Kidney epithelial cell (primary cell): Measurements from ENCODE around the gene DDI1. TPM values are rescaled to one million over a fixed set of nuclear protein-coding genes. Genes with fewer than 3 reads are reported as not detected.

Experiments used
- DNase-seq: peaks from one replicate; pipeline ENCODE4 v3.0.0-alpha.2; 2010; ENCODE audit warnings: low read depth
- H3K27me3 ChIP-seq: 2 replicates; pipeline ENCODE4 v1.6.0; 2011; ENCODE audit warnings: low read length; ENCODE audit not compliant: control insufficient read depth, insufficient read depth
- H3K36me3 ChIP-seq: 2 replicates; pipeline ENCODE4 v1.5.1; 2011; ENCODE audit warnings: low read length; ENCODE audit not compliant: control insufficient read depth, insufficient read depth
- H3K4me3 ChIP-seq: 2 replicates; pipeline ENCODE4 v1.5.1; 2011; ENCODE audit warnings: low read depth, mild to moderate bottlenecking, control low read depth, low read length
- total RNA-seq: library from RNA; depleted of rRNA; stranded (reverse); fragments of >200 nt; gene quantifications from 2 replicates; pipeline ENCODE4 v1.2.3, GENCODE V29; 2015
- TF ChIP-seq, protein P1 (sequence below): IDR thresholded peaks from 2 replicates; pipeline ENCODE4 v1.5.1; 2011; ENCODE audit warnings: mild to moderate bottlenecking, moderate library complexity, low read length, control low read depth, inconsistent platforms; ENCODE audit not compliant: insufficient read depth, poor library complexity, severe bottlenecking

DDI1 gene
- total RNA-seq, 1 donor from 2014 or later, result not detected

- TF ChIP-seq, protein P1, sequence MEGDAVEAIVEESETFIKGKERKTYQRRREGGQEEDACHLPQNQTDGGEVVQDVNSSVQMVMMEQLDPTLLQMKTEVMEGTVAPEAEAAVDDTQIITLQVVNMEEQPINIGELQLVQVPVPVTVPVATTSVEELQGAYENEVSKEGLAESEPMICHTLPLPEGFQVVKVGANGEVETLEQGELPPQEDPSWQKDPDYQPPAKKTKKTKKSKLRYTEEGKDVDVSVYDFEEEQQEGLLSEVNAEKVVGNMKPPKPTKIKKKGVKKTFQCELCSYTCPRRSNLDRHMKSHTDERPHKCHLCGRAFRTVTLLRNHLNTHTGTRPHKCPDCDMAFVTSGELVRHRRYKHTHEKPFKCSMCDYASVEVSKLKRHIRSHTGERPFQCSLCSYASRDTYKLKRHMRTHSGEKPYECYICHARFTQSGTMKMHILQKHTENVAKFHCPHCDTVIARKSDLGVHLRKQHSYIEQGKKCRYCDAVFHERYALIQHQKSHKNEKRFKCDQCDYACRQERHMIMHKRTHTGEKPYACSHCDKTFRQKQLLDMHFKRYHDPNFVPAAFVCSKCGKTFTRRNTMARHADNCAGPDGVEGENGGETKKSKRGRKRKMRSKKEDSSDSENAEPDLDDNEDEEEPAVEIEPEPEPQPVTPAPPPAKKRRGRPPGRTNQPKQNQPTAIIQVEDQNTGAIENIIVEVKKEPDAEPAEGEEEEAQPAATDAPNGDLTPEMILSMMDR, result no peak
- Histone ChIP-seq H3K4me3 (no peak overlapping the region), H3K36me3 (no peaks in the 10 kb centered on the region), H3K27me3 (no peaks in the 10 kb centered on the region)
- no peak for DNase-seq
These were observed 17.5 kb downstream of the DDI1 start for GRCh38 chr11:104053743-104054478.

GRCh38 chr11:104054911-104055529, 18.6 kb downstream of the DDI1 start:
- no peaks in the 10 kb centered on the region for H3K27me3 ChIP-seq
- no peak for DNase-seq
- H3K4me3 ChIP-seq, result no peak overlapping the region
- TF ChIP-seq, protein P1, result no peak
- no peaks in the 10 kb centered on the region for H3K36me3 ChIP-seq

GRCh38 chr11:104055596-104055995, 19.2 kb downstream of the DDI1 start:
- no peak overlapping the region for H3K4me3 ChIP-seq

GRCh38 chr11:104057908-104058307, 21.5 kb downstream of the DDI1 start:
- DNase-seq, result no peak

More at GRCh38 chr11:104055596-104055995, 19.2 kb downstream of the DDI1 start:
- no peak for DNase-seq
- TF ChIP-seq, protein P1, result no peak
- Histone ChIP-seq H3K27me3 (no peaks in the 10 kb centered on the region), H3K36me3 (no peaks in the 10 kb centered on the region)

DNA sequence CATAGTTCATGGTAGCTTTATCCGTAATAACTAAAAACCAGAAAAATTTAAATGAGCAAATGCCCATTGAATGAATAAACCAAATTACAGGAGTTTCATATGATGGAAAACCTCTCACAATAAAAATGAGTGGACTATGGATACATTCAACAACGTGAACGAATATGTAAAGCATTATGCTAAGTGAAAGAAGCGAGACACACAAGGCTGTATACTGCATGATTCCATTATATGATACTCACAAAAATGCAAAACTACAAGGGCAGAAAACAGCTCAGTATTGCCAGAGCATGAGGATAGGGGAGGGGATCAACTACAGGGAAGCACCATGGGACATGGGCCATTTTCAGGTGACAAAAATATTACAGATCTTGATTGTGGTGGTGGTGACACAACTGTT, 22.2 kb downstream of the DDI1 start:
- Histone ChIP-seq H3K4me3 (no peak overlapping the region), H3K27me3 (no peaks in the 10 kb centered on the region), H3K36me3 (no peaks in the 10 kb centered on the region)
- DNase-seq, result no peak
- TF ChIP-seq, protein P1, result no peak

More at GRCh38 chr11:104057908-104058307, 21.5 kb downstream of the DDI1 start:
- Histone ChIP-seq H3K4me3 (no peak overlapping the region), H3K36me3 (no peaks in the 10 kb centered on the region), H3K27me3 (no peaks in the 10 kb centered on the region)
- TF ChIP-seq, protein P1, result no peak
